SJSA1 (cell line): ENCODE measurements around the gene PAX5. TPM values are rescaled to one million over a fixed set of nuclear protein-coding genes. Genes with fewer than 3 reads are reported as not detected.

Experiments used
- DNase-seq, 2 experiments: peaks; one replicate each; pipeline ENCODE4 v3.0.0-alpha.2; 2015 to 2020; ENCODE audit warnings: low spot score in 2 of 2, low read depth in 1 of 2
- H3K27ac ChIP-seq: fragments of 250-450 bp; sonication (Bioruptor Pico); 2 replicates; pipeline ENCODE4 v1.5.1; 2020; ENCODE audit warnings: mild to moderate bottlenecking, moderate library complexity
- H3K27me3 ChIP-seq: fragments of 250-450 bp; sonication (Bioruptor Pico); replicated peaks from 2 replicates; pipeline ENCODE4 v1.5.1; 2020; ENCODE audit warnings: mild to moderate bottlenecking, moderate library complexity
- H3K36me3 ChIP-seq: fragments of 250-450 bp; sonication (Bioruptor Pico); 2 replicates; pipeline ENCODE4 v1.5.1; 2020; ENCODE audit warnings: mild to moderate bottlenecking
- H3K4me1 ChIP-seq: fragments of 250-450 bp; sonication (Bioruptor Pico); replicated peaks from 2 replicates; pipeline ENCODE4 v1.6.1; 2021; ENCODE audit warnings: mild to moderate bottlenecking
- H3K4me3 ChIP-seq: fragments of 250-450 bp; sonication (Bioruptor Pico); 2 replicates; pipeline ENCODE4 v1.5.1; 2020; ENCODE audit warnings: mild to moderate bottlenecking
- H3K9me3 ChIP-seq: fragments of 250-450 bp; sonication (Bioruptor Pico); replicated peaks from 2 replicates; pipeline ENCODE4 v1.5.1; 2020; ENCODE audit warnings: mild to moderate bottlenecking
- total RNA-seq: library from RNA; depleted of rRNA; stranded (reverse); fragments of >200 nt; shearing (Covaris generic); gene quantifications from 2 replicates; pipeline ENCODE4 v1.2.3, GENCODE V29; 2014

PAX5 gene
- total RNA-seq, 1 experiment from 2014 or later: not detected

DNA sequence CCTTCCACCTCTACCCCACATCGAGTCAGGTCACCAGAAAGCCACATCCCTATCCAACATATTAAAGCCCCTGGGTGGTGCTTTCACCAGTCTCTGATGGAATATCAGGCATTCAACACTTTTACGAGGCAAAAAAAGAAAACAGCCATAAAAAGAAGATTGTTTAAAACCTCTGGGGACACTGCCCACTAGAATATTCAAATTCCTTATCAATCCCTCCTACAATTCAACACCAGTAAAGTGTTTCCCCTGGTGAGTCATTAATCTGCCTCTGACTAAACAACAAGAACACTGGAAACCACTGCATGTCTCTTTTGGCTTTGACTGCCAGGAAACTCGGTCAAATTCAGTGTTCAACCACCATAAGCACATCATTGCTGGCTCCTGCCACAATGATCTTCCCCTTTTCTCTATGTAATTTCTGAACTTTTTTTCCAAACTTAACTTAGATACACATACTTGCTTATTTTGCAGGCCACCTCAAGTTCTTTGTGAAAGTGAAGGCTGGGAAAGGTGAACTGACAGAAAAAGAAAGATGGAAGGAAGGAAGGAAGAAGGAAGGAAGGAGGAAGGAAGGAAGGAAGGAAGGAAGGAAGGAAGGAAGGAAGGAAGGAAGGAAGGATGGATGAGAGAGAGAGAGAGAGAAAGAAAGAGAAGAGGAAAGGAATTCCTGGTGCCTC, 105.3 kb downstream of the PAX5 start:
- Histone ChIP-seq H3K4me1 (peaks cover 7% of the 10 kb centered on the region), H3K27ac (no peak overlapping the region)
- DNase-seq: peak in 1 of 2 experiments; percentile 15

DNA sequence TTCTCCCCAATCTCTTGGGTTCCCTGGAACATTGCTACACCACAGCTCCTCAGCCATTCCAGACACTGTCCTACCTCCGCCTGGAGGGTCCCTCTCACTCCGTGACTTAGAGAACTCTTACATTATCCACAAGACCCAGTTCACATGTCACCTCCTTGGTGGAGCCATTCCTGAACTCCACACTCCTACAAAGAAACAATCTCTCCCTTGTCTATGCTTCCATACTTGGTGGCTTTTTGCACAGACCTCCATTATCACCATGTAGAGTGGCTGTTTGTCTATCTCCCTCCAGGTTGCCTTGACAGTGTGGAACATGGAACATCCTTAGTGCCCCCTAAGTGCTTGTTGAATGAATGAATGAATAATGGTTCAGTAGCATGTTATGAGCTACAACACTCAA, 105.9 kb downstream of the PAX5 start:
- H3K9me3 ChIP-seq: no peaks in the 10 kb centered on the region
- no peak overlapping the region for H3K4me3 ChIP-seq
- no peak overlapping the region for H3K27ac ChIP-seq
- H3K4me1 ChIP-seq: peaks cover 10% of the 10 kb centered on the region
- H3K27me3 ChIP-seq: no peaks in the 10 kb centered on the region
- no peak for DNase-seq
- no peaks in the 10 kb centered on the region for H3K36me3 ChIP-seq

More for the DNA sequence above, 105.3 kb downstream of the PAX5 start:
- H3K36me3 ChIP-seq: no peaks in the 10 kb centered on the region
- no peaks in the 10 kb centered on the region for H3K9me3 ChIP-seq
- no peaks in the 10 kb centered on the region for H3K27me3 ChIP-seq
- H3K4me3 ChIP-seq: no peak overlapping the region

GRCh38 chr9:36924757-36925432, 109.2 kb downstream of the PAX5 start:
- Histone ChIP-seq H3K36me3 (no peaks in the 10 kb centered on the region), H3K4me1 (peaks cover 16% of the 10 kb centered on the region), H3K9me3 (no peaks in the 10 kb centered on the region), H3K27ac (no peak overlapping the region), H3K27me3 (no peaks in the 10 kb centered on the region; the same call in 1 of the 2 replicates), H3K4me3 (no peak overlapping the region)
- no peak for DNase-seq

DNA sequence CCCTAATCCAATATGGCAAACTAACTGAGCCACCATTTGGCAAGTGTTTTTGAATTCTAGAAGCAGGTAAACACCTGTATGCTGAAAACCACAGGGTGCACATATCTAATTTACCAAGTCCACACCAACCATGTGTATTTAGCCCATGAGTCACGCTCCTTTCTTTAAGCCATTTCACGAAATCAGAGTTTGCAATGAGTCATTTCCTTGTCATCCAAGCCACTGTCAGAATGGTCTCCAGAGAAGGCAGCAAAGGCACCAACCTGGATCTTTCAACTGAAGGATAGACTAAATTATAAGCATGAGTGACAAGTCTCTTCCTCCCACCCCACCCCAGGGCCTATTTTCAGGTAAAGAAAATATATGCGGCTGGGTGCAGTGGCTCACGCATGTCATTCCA, 110.0 kb downstream of the PAX5 start:
- no peaks in the 10 kb centered on the region for H3K9me3 ChIP-seq
- peaks cover 16% of the 10 kb centered on the region for H3K4me1 ChIP-seq
- H3K4me3 ChIP-seq: no peak overlapping the region
- no peaks in the 10 kb centered on the region for H3K36me3 ChIP-seq
- H3K27ac ChIP-seq: no peak overlapping the region
- peak in 1 of 2 experiments; percentile 56 for DNase-seq
- no peaks in the 10 kb centered on the region; the same call in 1 of the 2 replicates for H3K27me3 ChIP-seq

- Histone ChIP-seq H3K36me3 (no peaks in the 10 kb centered on the region), H3K27me3 (no peaks in the 10 kb centered on the region; the same call in 1 of the 2 replicates)
Measured at GRCh38 chr9:36923025-36923625, 110.9 kb downstream of the PAX5 start.

DNA sequence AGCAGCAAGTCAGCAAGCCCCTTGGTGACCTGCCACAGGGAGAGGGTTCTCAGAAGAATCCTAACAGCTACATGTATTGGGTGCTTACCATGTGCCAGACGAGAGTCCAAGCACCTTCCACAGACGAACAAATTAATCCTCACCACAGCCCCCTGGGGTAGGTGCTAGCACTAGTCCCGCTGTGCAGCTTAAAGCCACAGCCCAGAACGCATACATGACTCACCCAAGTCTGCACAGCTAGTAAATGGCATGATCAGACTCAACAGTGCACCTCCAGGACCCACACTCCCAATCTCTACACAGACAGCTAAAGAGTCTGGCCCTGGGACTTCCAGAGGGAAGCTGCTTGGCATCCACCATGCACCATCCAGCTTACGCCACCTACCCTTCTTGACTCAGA, 111.5 kb downstream of the PAX5 start:
- Histone ChIP-seq H3K27me3 (no peaks in the 10 kb centered on the region; the same call in 1 of the 2 replicates), H3K36me3 (no peaks in the 10 kb centered on the region)
- no peak for DNase-seq

More at GRCh38 chr9:36923025-36923625, 110.9 kb downstream of the PAX5 start:
- no peak for DNase-seq
- Histone ChIP-seq H3K4me1 (peaks cover 16% of the 10 kb centered on the region), H3K9me3 (no peaks in the 10 kb centered on the region), H3K4me3 (no peak overlapping the region), H3K27ac (no peak overlapping the region)

GRCh38 chr9:36914212-36914577, 119.9 kb downstream of the PAX5 start:
- no peak overlapping the region for H3K4me3 ChIP-seq
- no peaks in the 10 kb centered on the region for H3K9me3 ChIP-seq
- H3K27me3 ChIP-seq: peaks cover 18% of the 10 kb centered on the region
- no peak overlapping the region for H3K27ac ChIP-seq
- no peaks in the 10 kb centered on the region for H3K36me3 ChIP-seq
- no peak for DNase-seq
- H3K4me1 ChIP-seq: no peaks in the 10 kb centered on the region

More for the DNA sequence above, 111.5 kb downstream of the PAX5 start:
- H3K9me3 ChIP-seq: no peaks in the 10 kb centered on the region
- no peak overlapping the region for H3K27ac ChIP-seq
- H3K4me1 ChIP-seq: peaks cover 16% of the 10 kb centered on the region
- H3K4me3 ChIP-seq: no peak overlapping the region

DNA sequence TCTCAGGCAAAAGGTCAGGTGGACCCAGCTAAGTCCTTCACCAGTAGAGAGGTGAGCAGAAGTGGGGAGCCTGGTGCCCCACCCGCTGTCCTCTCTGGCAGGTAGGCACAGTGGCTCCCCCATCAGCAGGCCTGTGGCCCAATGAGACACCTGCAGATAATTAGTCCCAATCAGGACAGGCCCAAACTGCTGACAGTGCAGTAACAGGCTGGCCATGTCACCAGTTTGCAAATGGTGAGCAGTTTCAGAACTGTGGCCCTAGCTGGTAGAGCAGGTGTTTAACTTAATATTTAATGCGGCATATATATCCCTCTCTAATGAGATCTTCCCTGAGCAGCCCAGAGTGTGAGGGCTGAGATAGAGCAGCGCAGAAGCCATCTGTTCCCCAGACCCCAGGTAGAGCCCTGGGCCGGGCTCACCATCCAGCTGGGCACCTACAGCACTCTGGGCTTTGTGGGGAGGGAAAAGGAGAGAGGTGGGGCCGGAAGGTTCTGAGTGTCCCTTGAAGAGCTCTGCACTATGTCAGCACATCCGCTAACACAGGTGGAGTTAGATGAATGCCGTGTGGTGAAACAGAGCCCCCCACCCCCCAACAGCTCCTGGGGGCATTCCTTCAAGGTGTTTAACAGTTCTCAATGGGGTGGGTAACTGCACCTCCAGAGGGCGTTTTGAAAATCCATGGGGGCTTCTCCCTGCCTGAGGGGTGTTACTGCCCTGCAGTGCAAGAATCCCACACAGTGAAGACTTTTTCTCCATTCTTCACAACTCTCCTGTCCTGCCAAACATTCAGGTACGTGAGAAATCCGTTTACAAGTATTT, 120.5 kb downstream of the PAX5 start:
- no peaks in the 10 kb centered on the region for H3K9me3 ChIP-seq
- H3K27me3 ChIP-seq: peaks cover 24% of the 10 kb centered on the region
- H3K27ac ChIP-seq: no peak overlapping the region
- H3K4me3 ChIP-seq: no peak overlapping the region
- no peaks in the 10 kb centered on the region for H3K4me1 ChIP-seq
- no peak for DNase-seq
- no peaks in the 10 kb centered on the region for H3K36me3 ChIP-seq

DNA sequence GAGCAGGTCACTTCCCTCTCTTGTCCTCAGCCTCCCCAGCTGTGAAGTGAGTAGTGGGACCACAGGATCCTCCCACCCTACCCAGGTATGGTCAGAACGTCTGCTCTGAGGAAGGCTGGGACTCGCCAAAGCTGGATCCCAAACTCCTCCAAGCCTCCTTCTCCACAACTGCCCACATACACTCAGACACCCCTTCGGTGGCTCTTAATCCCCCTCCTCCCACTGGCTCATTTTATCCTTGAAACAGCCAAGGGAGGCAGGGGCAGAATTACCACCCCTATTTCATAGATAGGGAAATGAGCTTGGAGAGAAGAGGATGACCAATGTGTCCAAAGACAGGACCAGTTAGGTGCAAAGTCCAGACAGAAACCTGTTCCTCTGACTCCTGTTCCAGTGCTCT, 121.4 kb downstream of the PAX5 start:
- no peaks in the 10 kb centered on the region for H3K36me3 ChIP-seq
- H3K27me3 ChIP-seq: peaks cover 31% of the 10 kb centered on the region
- no peaks in the 10 kb centered on the region for H3K4me1 ChIP-seq
- no peaks in the 10 kb centered on the region for H3K9me3 ChIP-seq
- H3K4me3 ChIP-seq: no peak overlapping the region
- no peak for DNase-seq
- no peak overlapping the region for H3K27ac ChIP-seq

DNA sequence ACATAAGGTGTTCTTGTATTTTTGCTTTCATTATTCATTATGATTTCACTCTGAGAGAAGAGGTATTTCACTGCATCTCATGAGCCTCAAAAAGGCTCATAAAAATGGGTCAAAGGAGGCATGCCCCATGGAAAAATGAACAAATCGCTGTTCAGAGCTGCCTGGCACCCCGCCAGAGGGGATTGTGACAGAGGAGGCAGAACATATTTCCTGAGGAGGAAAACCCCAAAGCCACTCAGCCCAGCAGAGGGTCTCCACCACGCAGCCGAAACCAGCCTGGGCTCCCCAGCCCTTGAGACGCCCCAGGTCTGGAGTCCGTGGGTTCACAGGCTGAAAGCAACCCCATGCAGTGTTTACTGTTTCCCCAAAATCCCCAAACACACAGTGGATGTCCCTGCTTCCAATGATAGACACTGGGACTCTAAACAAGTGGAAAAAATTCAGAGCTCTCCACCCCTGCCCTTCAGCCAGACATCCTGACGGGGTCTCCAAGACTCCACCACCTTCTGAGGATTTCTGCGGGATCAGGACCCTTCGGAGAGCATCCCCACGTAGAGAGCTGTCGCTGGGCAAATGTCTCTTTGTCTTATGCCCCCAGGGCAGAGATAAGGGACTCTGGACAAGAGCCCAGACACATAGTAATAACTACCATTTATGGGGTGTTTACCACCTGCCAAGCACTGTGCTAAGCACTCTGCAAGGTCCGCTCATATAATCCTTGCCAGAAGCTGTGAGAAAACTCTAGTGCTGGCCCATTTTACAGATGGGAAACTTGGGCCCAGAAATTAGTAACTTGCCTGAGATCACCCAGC, 122.3 kb downstream of the PAX5 start:
- H3K36me3 ChIP-seq: no peaks in the 10 kb centered on the region
- peaks cover 37% of the 10 kb centered on the region for H3K27me3 ChIP-seq
- no peak for DNase-seq
- no peak overlapping the region for H3K4me3 ChIP-seq
- H3K27ac ChIP-seq: no peak overlapping the region
- no peaks in the 10 kb centered on the region for H3K9me3 ChIP-seq
- no peaks in the 10 kb centered on the region for H3K4me1 ChIP-seq

DNA sequence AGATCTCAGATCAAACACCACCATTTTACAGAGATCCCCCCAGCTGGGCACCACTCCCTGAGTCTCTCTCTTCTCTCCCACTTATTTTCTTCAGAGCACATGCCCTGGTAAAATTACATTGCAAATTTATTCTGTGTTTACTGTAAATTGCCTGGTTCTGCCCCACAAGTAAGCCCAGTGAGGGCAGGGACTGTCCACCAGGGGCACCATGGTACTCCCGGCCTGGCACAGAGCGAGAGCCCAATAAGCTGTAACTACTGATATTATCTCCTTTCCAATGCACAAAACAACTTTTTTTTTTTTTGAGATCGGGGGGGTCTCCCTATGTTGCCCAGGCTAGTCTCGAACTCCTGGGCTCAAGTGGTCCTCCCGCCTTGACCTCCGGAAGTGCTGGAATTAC, 123.0 kb downstream of the PAX5 start:
- no peaks in the 10 kb centered on the region for H3K9me3 ChIP-seq
- H3K27ac ChIP-seq: no peak overlapping the region
- H3K36me3 ChIP-seq: no peaks in the 10 kb centered on the region
- H3K27me3 ChIP-seq: peaks cover 42% of the 10 kb centered on the region
- H3K4me3 ChIP-seq: no peak overlapping the region
- no peaks in the 10 kb centered on the region for H3K4me1 ChIP-seq
- DNase-seq: no peak

- no peak for DNase-seq
- Histone ChIP-seq H3K27ac (no peak overlapping the region), H3K9me3 (no peaks in the 10 kb centered on the region), H3K4me1 (no peaks in the 10 kb centered on the region), H3K27me3 (peaks cover 56% of the 10 kb centered on the region), H3K4me3 (no peak overlapping the region), H3K36me3 (no peaks in the 10 kb centered on the region)
Measured at GRCh38 chr9:36906492-36906891, 127.6 kb downstream of the PAX5 start.
